ENCODE measurements around the gene USP40. TPM values are rescaled to one million over a fixed set of nuclear protein-coding genes. Genes with fewer than 3 reads are reported as not detected.
"Not testable (repeated sequence)": the region's sequence is repeated elsewhere in the genome, so short reads cannot be mapped to it uniquely, and the experiment has no call there.

USP40 gene
- total RNA-seq, 4 donors from 2014 or later: 41.7 to 68.0 (median 54.2) TPM

GRCh38 chr2:233588400-233588799, 21.8 kb upstream of the USP40 start:
- H3K4me3 ChIP-seq: no peak overlapping the region
- no peak for DNase-seq (ENCODE audit: low spot score in 2 of 2)
- no peaks in the 10 kb centered on the region for H3K27me3 ChIP-seq
- TF ChIP-seq EP300 (IDR thresholded peaks at IDR 0.05): no peak
- TF ChIP-seq POLR2A (IDR thresholded peaks at IDR 0.05): no peak
- no peak for TF ChIP-seq CTCF (IDR thresholded peaks at IDR 0.05)
- WGBS, 2 donors: 87 to 89% methylated on average over 2 of the region's 2 CpGs
- no peaks in the 10 kb centered on the region for H3K4me1 ChIP-seq
- no peaks in the 10 kb centered on the region for H3K9me3 ChIP-seq
- H3K27ac ChIP-seq: no peak overlapping the region
- no peaks in the 10 kb centered on the region for H3K36me3 ChIP-seq

- no peak for DNase-seq (ENCODE audit: low spot score in 2 of 2)
- Histone ChIP-seq H3K27ac (no peak overlapping the region), H3K36me3 (no peaks in the 10 kb centered on the region), H3K4me1 (no peaks in the 10 kb centered on the region), H3K27me3 (no peaks in the 10 kb centered on the region), H3K9me3 (no peaks in the 10 kb centered on the region), H3K4me3 (no peak overlapping the region)
- WGBS, 2 donors: 88 to 95% methylated on average over 1 of the region's 1 CpG
- TF ChIP-seq EP300 (IDR thresholded peaks at IDR 0.05) (no peak), CTCF (IDR thresholded peaks at IDR 0.05) (no peak), POLR2A (IDR thresholded peaks at IDR 0.05) (no peak)
Observed at GRCh38 chr2:233584210-233584609, 17.6 kb upstream of the USP40 start.

GRCh38 chr2:233583217-233583965, 16.8 kb upstream of the USP40 start:
- H3K27me3 ChIP-seq, H3K36me3 ChIP-seq: not testable (repeated sequence)
- WGBS, 2 donors: 82 to 85% methylated on average over 34 to 35 of the region's 35 CpGs

GRCh38 chr2:233577341-233577740, 10.8 kb upstream of the USP40 start:
- not testable (repeated sequence) for H3K36me3 ChIP-seq; H3K4me3 ChIP-seq; H3K27me3 ChIP-seq; H3K9me3 ChIP-seq; H3K27ac ChIP-seq; DNase-seq (ENCODE audit: low spot score in 2 of 2); H3K4me1 ChIP-seq
- 68 to 72% methylated on average over 5 of the region's 5 CpGs for WGBS, 2 donors

More at GRCh38 chr2:233583217-233583965, 16.8 kb upstream of the USP40 start:
- H3K27ac ChIP-seq; DNase-seq (ENCODE audit: low spot score in 2 of 2); H3K4me1 ChIP-seq; H3K9me3 ChIP-seq; H3K4me3 ChIP-seq: not testable (repeated sequence)

- no peak for DNase-seq (ENCODE audit: low spot score in 2 of 2)
- Histone ChIP-seq H3K27me3 (no peaks in the 10 kb centered on the region), H3K4me1 (no peaks in the 10 kb centered on the region), H3K4me3 (no peak overlapping the region), H3K9me3 (no peaks in the 10 kb centered on the region), H3K27ac (no peak overlapping the region), H3K36me3 (no peaks in the 10 kb centered on the region)
- 84 to 88% methylated on average over 4 of the region's 4 CpGs for WGBS, 2 donors
- TF ChIP-seq POLR2A (IDR thresholded peaks at IDR 0.05) (no peak), CTCF (IDR thresholded peaks at IDR 0.05) (no peak), EP300 (IDR thresholded peaks at IDR 0.05) (no peak)
Observed at GRCh38 chr2:233572468-233572867, 5.9 kb upstream of the USP40 start.

- no peak overlapping the region for H3K4me3 ChIP-seq
- no peaks in the 10 kb centered on the region for H3K27me3 ChIP-seq
- no peak for DNase-seq (ENCODE audit: low spot score in 2 of 2)
- 85 to 88% methylated on average over 2 of the region's 2 CpGs for WGBS, 2 donors
- TF ChIP-seq CTCF (IDR thresholded peaks at IDR 0.05) (no peak), EP300 (IDR thresholded peaks at IDR 0.05) (no peak), POLR2A (IDR thresholded peaks at IDR 0.05) (no peak)
- H3K27ac ChIP-seq: no peak overlapping the region
- H3K4me1 ChIP-seq: no peaks in the 10 kb centered on the region
- H3K9me3 ChIP-seq: no peaks in the 10 kb centered on the region
- no peaks in the 10 kb centered on the region for H3K36me3 ChIP-seq
Observed at GRCh38 chr2:233571462-233571861, 4.9 kb upstream of the USP40 start.
